Measurements from ENCODE around the gene THOC7. TPM values are rescaled to one million over a fixed set of nuclear protein-coding genes. Genes with fewer than 3 reads are reported as not detected.

THOC7 gene
- total RNA-seq, 1 donor from 2014 or later: 43.3 TPM

DNA sequence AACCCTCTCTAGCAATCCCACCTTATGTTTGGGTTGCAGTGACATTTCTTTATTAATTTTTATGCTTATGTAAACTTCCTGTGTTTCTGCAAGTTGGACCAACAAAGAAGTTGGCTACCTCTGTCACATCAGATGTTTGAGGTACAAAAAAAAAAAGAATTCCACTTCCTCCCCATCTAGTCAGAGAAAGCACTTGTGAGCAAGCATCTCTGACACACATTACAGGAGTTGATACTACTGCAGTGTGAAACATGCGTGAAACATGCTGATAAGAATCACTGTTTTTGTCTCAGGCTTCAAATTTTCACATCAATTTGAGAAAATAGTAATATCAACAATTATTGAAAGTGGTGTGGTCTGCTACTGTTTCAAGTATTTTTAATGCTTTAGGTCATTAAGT, 47.3 kb upstream of the THOC7 start:
- Mint-ChIP-seq H3K4me3 (ENCODE audit: unreplicated experiment) (peak overlapping the region; percentile 95), H3K36me3 (ENCODE audit: unreplicated experiment) (no peaks in the 10 kb centered on the region), H3K27me3 (ENCODE audit: unreplicated experiment) (peaks cover 11% of the 10 kb centered on the region), H3K27ac (ENCODE audit: unreplicated experiment) (no peak overlapping the region), H3K9me3 (ENCODE audit: unreplicated experiment) (peaks cover 5% of the 10 kb centered on the region), H3K4me1 (ENCODE audit: low read depth, unreplicated experiment) (peaks cover 3% of the 10 kb centered on the region)
- TF ChIP-seq, protein P1, sequence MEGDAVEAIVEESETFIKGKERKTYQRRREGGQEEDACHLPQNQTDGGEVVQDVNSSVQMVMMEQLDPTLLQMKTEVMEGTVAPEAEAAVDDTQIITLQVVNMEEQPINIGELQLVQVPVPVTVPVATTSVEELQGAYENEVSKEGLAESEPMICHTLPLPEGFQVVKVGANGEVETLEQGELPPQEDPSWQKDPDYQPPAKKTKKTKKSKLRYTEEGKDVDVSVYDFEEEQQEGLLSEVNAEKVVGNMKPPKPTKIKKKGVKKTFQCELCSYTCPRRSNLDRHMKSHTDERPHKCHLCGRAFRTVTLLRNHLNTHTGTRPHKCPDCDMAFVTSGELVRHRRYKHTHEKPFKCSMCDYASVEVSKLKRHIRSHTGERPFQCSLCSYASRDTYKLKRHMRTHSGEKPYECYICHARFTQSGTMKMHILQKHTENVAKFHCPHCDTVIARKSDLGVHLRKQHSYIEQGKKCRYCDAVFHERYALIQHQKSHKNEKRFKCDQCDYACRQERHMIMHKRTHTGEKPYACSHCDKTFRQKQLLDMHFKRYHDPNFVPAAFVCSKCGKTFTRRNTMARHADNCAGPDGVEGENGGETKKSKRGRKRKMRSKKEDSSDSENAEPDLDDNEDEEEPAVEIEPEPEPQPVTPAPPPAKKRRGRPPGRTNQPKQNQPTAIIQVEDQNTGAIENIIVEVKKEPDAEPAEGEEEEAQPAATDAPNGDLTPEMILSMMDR (IDR thresholded peaks at IDR 0.05; ENCODE audit: partially characterized antibody, unreplicated experiment): no peak
- no peak for DNase-seq

DNA sequence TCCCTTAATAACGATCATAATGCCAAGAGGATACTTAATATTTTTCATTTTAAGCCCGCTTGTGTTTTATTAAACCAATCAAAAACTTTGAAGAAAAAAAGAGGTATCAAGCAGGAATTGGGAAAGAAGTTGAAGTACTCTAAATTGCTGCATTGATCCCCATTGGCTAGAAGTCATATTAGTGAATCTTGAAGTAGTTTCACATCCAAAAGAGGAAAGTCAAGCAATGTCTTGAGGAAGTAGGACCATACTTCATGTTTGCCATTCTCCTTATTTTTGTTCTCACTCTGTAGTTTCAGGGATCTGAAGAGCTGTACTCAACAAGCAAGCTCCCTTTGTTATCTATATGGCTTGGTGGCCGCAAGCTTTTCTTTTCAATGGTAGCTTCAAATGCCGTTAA, 46.4 kb upstream of the THOC7 start:
- Mint-ChIP-seq H3K4me3 (ENCODE audit: unreplicated experiment) (no peak overlapping the region), H3K27ac (ENCODE audit: unreplicated experiment) (no peak overlapping the region), H3K9me3 (ENCODE audit: unreplicated experiment) (peaks cover 5% of the 10 kb centered on the region), H3K27me3 (ENCODE audit: unreplicated experiment) (peaks cover 11% of the 10 kb centered on the region), H3K4me1 (ENCODE audit: low read depth, unreplicated experiment) (peaks cover 3% of the 10 kb centered on the region), H3K36me3 (ENCODE audit: unreplicated experiment) (no peaks in the 10 kb centered on the region)
- TF ChIP-seq, protein P1 (IDR thresholded peaks at IDR 0.05; ENCODE audit: partially characterized antibody, unreplicated experiment): no peak
- no peak for DNase-seq

DNA sequence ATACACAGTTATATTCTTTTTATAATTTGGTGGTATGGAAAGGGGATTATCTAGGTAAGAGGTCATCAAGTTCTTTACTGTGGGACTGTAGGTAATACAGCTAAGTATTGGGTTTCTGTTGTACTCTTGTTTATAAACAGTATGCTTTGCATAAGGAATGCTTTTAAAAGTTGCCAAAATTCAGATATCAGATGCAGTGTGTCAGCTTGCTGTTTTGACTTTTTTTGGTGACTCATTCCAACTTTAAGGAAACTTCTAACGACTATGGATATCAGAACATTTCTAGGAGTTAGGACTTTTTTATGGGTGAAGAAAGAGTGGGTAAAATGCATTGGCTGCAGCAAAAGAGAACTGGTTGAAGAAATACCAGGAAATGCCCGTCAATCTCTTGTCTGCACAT, 45.8 kb upstream of the THOC7 start:
- Mint-ChIP-seq H3K9me3 (ENCODE audit: unreplicated experiment) (peaks cover 5% of the 10 kb centered on the region), H3K4me3 (ENCODE audit: unreplicated experiment) (no peak overlapping the region), H3K36me3 (ENCODE audit: unreplicated experiment) (no peaks in the 10 kb centered on the region), H3K27me3 (ENCODE audit: unreplicated experiment) (peaks cover 11% of the 10 kb centered on the region), H3K4me1 (ENCODE audit: low read depth, unreplicated experiment) (peaks cover 3% of the 10 kb centered on the region), H3K27ac (ENCODE audit: unreplicated experiment) (no peak overlapping the region)
- TF ChIP-seq, protein P1 (IDR thresholded peaks at IDR 0.05; ENCODE audit: partially characterized antibody, unreplicated experiment): no peak
- DNase-seq: no peak

DNA sequence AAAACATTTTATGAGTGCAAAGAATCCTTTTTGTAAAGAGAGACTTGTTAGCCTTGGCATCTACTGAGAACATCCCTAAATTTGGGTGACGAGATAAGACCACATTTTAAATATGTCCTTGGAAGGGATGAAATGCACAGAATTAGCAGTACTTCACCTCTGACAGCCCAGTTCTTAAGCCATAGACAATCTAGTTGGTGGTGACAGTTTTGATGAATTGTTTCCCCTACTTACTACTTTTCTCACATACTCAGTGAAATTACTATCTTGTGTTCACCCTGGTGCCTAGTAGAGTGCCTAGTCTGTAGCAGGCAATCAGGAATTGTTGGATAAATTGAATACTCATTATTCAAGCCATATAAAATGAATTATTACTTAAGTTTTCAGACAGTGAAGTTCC, 45.2 kb upstream of the THOC7 start:
- peaks cover 5% of the 10 kb centered on the region for H3K9me3 Mint-ChIP-seq (ENCODE audit: unreplicated experiment)

DNA sequence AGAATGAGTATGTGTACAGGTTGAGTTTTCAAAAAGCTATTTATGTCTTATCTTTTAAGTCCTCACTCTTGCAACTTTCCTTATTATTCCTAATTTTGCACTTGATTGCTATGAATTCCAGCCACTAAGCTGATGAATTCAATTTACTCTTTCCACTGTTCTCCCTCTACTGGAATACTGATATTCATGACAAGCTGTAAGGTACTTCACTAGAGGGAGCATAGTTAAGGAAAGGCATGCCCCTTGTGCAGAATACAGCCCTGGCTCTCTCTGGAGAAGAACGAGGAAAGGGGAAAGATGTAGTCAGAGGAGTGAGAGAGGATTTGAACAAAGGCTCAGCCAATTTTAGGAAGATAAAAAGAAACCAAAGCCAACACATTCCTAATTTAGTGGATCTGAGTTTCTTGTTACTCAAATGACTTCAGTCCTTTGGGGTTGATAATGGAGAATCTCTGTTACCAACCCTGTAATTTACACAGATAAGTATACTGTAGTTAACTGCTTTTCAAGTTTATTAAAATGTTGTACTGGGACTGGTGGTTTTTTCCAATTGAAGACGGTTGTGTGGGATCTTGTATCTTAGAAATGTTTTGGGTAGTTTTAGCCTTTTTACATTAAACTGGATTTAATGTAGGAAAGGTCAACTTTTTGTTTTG, 44.6 kb upstream of the THOC7 start:
- Mint-ChIP-seq H3K4me1 (ENCODE audit: low read depth, unreplicated experiment) (peaks cover 3% of the 10 kb centered on the region), H3K4me3 (ENCODE audit: unreplicated experiment) (no peak overlapping the region), H3K27me3 (ENCODE audit: unreplicated experiment) (peaks cover 6% of the 10 kb centered on the region), H3K27ac (ENCODE audit: unreplicated experiment) (no peak overlapping the region), H3K9me3 (ENCODE audit: unreplicated experiment) (peaks cover 5% of the 10 kb centered on the region), H3K36me3 (ENCODE audit: unreplicated experiment) (no peaks in the 10 kb centered on the region)
- DNase-seq: no peak
- TF ChIP-seq, protein P1 (IDR thresholded peaks at IDR 0.05; ENCODE audit: partially characterized antibody, unreplicated experiment): no peak

More for the DNA sequence above, 45.2 kb upstream of the THOC7 start:
- no peak overlapping the region for H3K4me3 Mint-ChIP-seq (ENCODE audit: unreplicated experiment)
- peaks cover 3% of the 10 kb centered on the region for H3K4me1 Mint-ChIP-seq (ENCODE audit: low read depth, unreplicated experiment)
- H3K27me3 Mint-ChIP-seq (ENCODE audit: unreplicated experiment): peaks cover 9% of the 10 kb centered on the region
- TF ChIP-seq, protein P1 (IDR thresholded peaks at IDR 0.05; ENCODE audit: partially characterized antibody, unreplicated experiment): no peak
- no peaks in the 10 kb centered on the region for H3K36me3 Mint-ChIP-seq (ENCODE audit: unreplicated experiment)
- no peak for DNase-seq
- H3K27ac Mint-ChIP-seq (ENCODE audit: unreplicated experiment): no peak overlapping the region
